Left ventricle myocardium inferior (tissue), 1 donor: ENCODE measurements around the gene SLC66A2. TPM values are rescaled to one million over a fixed set of nuclear protein-coding genes. Genes with fewer than 3 reads are reported as not detected.

Source experiments
- DNase-seq: peaks from one replicate; pipeline ENCODE4 v3.0.0-alpha.2; 2020
- H3K27ac ChIP-seq: fragments of 200-600 bp; replicated peaks from 2 replicates; pipeline ENCODE4 v1.8.0; 2021
- H3K27me3 ChIP-seq: fragments of 200-600 bp; 2 replicates; pipeline ENCODE4 v1.8.0; 2021; ENCODE audit warnings: low read depth
- H3K36me3 ChIP-seq: fragments of 200-600 bp; 2 replicates; pipeline ENCODE4 v1.8.0; 2021
- H3K4me1 ChIP-seq: fragments of 200-600 bp; 2 replicates; pipeline ENCODE4 v1.8.0; 2021
- H3K4me3 ChIP-seq: fragments of 200-600 bp; 2 replicates; pipeline ENCODE4 v1.8.0; 2021; ENCODE audit warnings: mild to moderate bottlenecking, moderate library complexity
- H3K9me3 ChIP-seq: fragments of 200-600 bp; replicated peaks from 2 replicates; pipeline ENCODE4 v1.8.0; 2021
- intact Hi-C: fragments of 100-400 bp; cut with micrococcal nuclease; formaldehyde crosslinking; loops from one replicate; pipeline ENCODE4 v1.11.0; 2022
- total RNA-seq: library from RNA; stranded (reverse); fragmentation: NEBNext Ultra II Directional; extraction: Animal tissue kit (Norgen Biotek cat#: 25700); gene quantifications from one replicate; pipeline ENCODE4 v1.2.1, GENCODE V29; 2021
- TF ChIP-seq, protein P1 (sequence below): fragments of 200-600 bp; IDR thresholded peaks from 2 replicates; pipeline ENCODE4 v1.8.0; 2021; ENCODE audit warnings: antibody characterized with exemption, mild to moderate bottlenecking, borderline replicate concordance
- donor health status: DM: no; HTN: yes; CAD: no; lungs with severe emphysema.

Gene SLC66A2
- total RNA-seq, 1 donor from 2014 or later, result 27.4 TPM

DNA sequence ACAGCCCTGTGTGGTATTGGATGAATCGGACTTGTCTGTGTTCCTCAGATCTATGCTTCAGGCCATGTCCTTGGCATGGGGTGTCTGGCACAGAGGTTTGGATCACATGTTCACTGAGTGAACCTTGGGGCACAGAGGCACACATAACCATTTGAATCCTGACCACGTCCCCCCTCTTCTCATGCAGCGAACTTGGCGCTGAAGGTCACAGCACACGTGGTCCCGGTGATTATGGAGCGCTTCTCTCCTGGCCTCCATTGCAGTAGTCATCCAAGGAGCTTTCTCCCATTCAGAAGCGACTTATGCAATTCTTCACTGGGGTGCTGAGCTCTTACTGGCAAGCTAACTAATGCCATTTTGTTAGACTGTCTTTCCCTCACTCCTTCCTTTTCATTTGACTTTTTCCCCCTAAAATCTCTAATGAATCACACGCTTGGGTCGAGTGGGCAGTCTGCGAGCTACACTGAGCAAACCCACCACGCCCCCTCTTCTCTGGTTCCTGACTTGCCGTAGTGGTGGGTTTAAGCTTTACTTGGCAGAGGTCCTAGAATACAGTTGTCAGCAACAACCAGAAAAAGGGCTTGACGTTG, 94.3 kb downstream of the SLC66A2 start:
- intact Hi-C loops, result no loop called here
- DNase-seq, result no peak
- TF ChIP-seq, protein P1, sequence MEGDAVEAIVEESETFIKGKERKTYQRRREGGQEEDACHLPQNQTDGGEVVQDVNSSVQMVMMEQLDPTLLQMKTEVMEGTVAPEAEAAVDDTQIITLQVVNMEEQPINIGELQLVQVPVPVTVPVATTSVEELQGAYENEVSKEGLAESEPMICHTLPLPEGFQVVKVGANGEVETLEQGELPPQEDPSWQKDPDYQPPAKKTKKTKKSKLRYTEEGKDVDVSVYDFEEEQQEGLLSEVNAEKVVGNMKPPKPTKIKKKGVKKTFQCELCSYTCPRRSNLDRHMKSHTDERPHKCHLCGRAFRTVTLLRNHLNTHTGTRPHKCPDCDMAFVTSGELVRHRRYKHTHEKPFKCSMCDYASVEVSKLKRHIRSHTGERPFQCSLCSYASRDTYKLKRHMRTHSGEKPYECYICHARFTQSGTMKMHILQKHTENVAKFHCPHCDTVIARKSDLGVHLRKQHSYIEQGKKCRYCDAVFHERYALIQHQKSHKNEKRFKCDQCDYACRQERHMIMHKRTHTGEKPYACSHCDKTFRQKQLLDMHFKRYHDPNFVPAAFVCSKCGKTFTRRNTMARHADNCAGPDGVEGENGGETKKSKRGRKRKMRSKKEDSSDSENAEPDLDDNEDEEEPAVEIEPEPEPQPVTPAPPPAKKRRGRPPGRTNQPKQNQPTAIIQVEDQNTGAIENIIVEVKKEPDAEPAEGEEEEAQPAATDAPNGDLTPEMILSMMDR, result no peak
- Histone ChIP-seq H3K27me3 (peaks cover 61% of the 10 kb centered on the region), H3K9me3 (peaks cover 27% of the 10 kb centered on the region), H3K4me3 (no peak overlapping the region), H3K4me1 (peaks cover 5% of the 10 kb centered on the region), H3K36me3 (no peaks in the 10 kb centered on the region), H3K27ac (no peak overlapping the region)

GRCh38 chr18:79856119-79857007, 95.1 kb downstream of the SLC66A2 start:
- Histone ChIP-seq H3K9me3 (peaks cover 19% of the 10 kb centered on the region), H3K27ac (no peak overlapping the region), H3K36me3 (no peaks in the 10 kb centered on the region), H3K4me3 (no peak overlapping the region), H3K27me3 (peaks cover 55% of the 10 kb centered on the region), H3K4me1 (peaks cover 5% of the 10 kb centered on the region)
- intact Hi-C loops, result no loop called here
- TF ChIP-seq, protein P1, result no peak
- no peak for DNase-seq

DNA sequence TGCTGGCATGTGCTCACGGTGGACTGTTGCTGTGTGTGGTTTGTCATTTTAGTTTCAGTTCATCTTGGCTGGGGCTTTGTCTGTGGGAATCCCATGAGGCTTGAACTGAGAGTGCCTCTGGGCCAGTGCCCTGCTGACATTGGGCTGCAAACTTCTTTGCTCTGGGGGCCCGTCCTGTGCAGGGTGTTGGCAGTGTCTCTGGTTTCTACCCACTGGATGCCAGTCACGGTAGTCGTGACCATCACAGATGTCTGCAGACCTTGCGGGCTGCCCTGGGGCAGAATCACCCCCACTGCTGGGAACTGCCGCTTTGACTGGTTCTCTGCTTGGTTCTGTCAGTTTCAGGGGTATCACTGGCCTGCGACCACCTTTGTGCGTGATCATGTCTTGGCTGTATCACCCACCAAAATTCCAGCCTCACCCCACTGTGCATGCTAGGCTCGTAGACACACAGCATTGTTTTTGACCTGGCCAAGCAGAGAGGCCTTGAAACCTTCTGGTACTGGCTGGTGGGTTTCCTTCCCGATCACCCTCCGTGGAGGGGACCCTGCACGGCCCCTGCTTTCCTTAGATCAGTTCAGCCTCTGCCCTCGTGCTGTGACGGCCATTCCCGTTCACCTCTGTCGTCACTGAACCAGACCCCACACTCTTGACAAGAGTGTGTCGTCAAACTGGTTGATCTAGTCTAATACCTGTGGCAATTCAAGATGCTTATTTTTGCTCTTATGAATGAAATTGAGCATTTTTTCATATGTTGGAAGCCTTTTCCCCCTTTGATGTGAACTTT, 96.1 kb downstream of the SLC66A2 start:
- H3K4me3 ChIP-seq, result no peak overlapping the region
- no peak for DNase-seq
- no peaks in the 10 kb centered on the region for H3K36me3 ChIP-seq
- H3K27ac ChIP-seq, result no peak overlapping the region
- H3K9me3 ChIP-seq, result peaks cover 8% of the 10 kb centered on the region
- H3K27me3 ChIP-seq, result peaks cover 50% of the 10 kb centered on the region
- intact Hi-C loops, result no loop called here
- H3K4me1 ChIP-seq, result peaks cover 5% of the 10 kb centered on the region
- TF ChIP-seq, protein P1, result no peak

DNA sequence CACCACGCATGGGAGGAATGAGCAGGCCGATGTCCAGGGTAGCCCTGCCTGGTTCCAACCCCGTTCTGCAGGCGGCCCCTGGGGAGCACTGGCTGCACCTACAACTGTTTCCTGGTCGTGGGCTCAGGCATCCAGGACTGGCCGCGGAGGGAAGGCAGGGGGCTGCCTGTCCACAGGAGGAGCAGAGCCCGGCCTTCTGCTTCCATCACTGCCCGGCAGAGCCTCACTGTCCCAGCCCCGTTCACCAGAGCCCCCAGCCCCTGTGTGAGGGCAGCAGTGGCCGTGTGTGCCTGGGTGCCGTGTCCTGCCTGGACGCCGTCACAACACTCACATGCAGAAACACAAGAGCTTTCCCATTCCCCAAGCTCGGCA, 97.5 kb downstream of the SLC66A2 start:
- H3K27ac ChIP-seq, result no peak overlapping the region
- TF ChIP-seq, protein P1, result no peak
- no peak overlapping the region for H3K4me3 ChIP-seq
- H3K9me3 ChIP-seq, result no peaks in the 10 kb centered on the region
- peaks cover 45% of the 10 kb centered on the region for H3K27me3 ChIP-seq
- intact Hi-C loops, result no loop called here
- peaks cover 5% of the 10 kb centered on the region for H3K4me1 ChIP-seq
- DNase-seq, result no peak
- H3K36me3 ChIP-seq, result no peaks in the 10 kb centered on the region

DNA sequence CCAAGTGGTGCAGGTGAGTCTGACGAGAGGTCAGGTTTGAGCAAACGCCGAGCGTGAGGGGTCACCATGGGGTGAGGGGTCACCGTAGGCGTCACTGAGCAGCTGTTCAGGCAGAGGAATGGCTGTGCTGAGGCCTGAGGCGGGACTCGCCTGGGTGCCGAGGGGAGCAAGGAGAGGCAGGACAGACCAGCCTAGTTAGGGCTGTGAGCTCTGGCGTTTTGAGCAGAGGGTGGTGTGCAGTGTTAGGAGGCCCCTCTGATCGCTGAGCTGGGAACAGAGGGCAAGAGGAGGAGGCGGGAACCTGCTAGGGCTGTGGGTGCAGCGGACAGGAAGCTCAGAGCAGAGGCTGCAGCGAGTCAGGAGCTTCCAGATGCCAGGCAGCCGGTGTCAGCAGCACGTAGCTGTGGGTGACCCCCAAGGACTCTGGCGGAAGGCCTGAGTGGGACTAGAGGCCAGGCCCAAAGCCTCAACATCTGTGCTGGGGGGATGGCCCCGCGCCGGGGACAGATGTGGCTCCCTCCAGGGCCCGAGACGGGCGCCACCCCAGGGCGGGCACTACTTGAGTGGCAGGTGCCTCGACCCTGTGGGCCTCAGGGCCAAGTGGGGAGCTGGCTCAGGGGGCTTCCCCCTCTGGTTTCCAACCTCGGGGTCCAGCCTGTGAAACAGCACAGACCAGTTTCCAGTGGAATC, 98.0 kb downstream of the SLC66A2 start:
- Histone ChIP-seq H3K27me3 (peaks cover 50% of the 10 kb centered on the region), H3K27ac (no peak overlapping the region), H3K36me3 (no peaks in the 10 kb centered on the region), H3K4me3 (no peak overlapping the region), H3K4me1 (peaks cover 5% of the 10 kb centered on the region), H3K9me3 (no peaks in the 10 kb centered on the region)
- intact Hi-C loops, result no loop called here
- TF ChIP-seq, protein P1, result no peak
- DNase-seq, result no peak
